Suprapubic skin (tissue), 3 donors: ENCODE results near the gene SYPL2.

Experiments used
- EP300 ChIP-seq: sonication (generic); formaldehyde crosslinking; IDR thresholded peaks from one replicate; pipeline ENCODE4 v1.6.1; 2017; ENCODE audit warnings: antibody characterized with exemption
- POLR2A ChIP-seq, 2 donors: fragments of 450-650 bp; IDR thresholded peaks; one replicate each; pipeline ENCODE4 v1.6.1; 2017; ENCODE audit warnings: antibody characterized with exemption in 2 of 2, mild to moderate bottlenecking in 2 of 2, moderate library complexity in 2 of 2
- TF ChIP-seq, protein P1 (sequence below), 2 donors: fragments of 200-600 bp in 1 of 2; fragments of 450-650 bp in 1 of 2; sonication (generic) in 1 of 2; IDR thresholded peaks; one replicate each; pipeline ENCODE4 v1.5.1; 2016 to 2019; ENCODE audit warnings: antibody characterized with exemption in 2 of 2, mild to moderate bottlenecking in 1 of 2, moderate library complexity in 1 of 2

DNA sequence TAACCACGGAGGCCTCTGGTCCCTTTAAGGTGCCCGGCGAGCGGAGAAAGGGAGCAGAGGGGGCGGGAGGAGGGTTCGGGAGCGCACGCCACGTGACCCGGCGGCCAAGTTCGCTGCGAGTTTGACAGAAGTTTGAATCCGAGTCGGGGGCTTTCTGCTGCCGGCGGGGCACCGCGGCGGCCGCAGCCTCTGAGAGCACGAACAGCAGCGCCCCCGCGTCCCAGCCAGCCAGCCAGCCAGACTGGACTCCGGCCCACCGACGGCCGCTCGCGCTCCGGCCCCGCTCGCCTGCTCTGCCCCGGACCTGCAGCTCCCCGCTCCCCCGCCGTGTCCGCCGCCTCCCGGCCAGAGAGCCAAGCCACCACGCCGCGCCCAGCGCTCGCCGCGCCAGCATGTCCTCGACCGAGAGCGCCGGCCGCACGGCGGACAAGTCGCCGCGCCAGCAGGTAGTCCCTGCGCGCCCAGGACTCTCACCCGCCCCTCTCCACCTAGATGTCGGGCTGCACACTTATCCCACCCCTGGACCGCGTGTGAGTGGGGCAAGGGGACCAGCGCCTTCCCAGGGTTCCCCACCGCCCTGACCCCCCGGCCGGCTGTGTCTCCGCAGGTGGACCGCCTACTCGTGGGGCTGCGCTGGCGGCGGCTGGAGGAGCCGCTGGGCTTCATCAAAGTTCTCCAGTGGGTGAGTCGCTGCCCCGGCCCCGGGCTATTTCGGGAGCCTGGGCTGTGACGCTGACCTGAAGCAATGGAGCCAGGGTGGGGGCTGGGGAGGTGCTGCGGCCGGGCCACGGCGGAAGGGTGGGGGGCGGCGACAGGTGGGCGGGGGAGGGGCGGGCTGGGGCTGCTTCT, at the start of gene SYPL2:
- TF ChIP-seq, protein P1, sequence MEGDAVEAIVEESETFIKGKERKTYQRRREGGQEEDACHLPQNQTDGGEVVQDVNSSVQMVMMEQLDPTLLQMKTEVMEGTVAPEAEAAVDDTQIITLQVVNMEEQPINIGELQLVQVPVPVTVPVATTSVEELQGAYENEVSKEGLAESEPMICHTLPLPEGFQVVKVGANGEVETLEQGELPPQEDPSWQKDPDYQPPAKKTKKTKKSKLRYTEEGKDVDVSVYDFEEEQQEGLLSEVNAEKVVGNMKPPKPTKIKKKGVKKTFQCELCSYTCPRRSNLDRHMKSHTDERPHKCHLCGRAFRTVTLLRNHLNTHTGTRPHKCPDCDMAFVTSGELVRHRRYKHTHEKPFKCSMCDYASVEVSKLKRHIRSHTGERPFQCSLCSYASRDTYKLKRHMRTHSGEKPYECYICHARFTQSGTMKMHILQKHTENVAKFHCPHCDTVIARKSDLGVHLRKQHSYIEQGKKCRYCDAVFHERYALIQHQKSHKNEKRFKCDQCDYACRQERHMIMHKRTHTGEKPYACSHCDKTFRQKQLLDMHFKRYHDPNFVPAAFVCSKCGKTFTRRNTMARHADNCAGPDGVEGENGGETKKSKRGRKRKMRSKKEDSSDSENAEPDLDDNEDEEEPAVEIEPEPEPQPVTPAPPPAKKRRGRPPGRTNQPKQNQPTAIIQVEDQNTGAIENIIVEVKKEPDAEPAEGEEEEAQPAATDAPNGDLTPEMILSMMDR (IDR thresholded peaks at IDR 0.05): no peak
- no peak for TF ChIP-seq POLR2A (IDR thresholded peaks at IDR 0.05)
- TF ChIP-seq EP300: no peak
